GM03348 (cell line): Measurements from ENCODE around the gene KRTAP17-1.
"Not testable (repeated sequence)": the region's sequence is repeated elsewhere in the genome, so short reads cannot be mapped to it uniquely, and the experiment has no call there.

ENCODE experiments used
- DNase-seq: peaks from one replicate; pipeline ENCODE4 v3.0.0; 2012; ENCODE audit warnings: low spot score

The KRTAP17-1 gene

GRCh38 chr17:41315204-41315794 lies at the start of gene KRTAP17-1:
KRTAP17-1 (minus strand) TSS chr17:41315710; CDS start chr17:41315650, 60 bp downstream.
- no peak for DNase-seq

- no peak for DNase-seq
These were observed 48.4 kb upstream of the KRTAP17-1 start for GRCh38 chr17:41363881-41364280.

GRCh38 chr17:41360296-41360995 lies 44.9 kb upstream of the KRTAP17-1 start:
- DNase-seq, result peak; percentile 28

GRCh38 chr17:41354536-41354935 lies 39.0 kb upstream of the KRTAP17-1 start:
- DNase-seq, result no peak

- DNase-seq, result no peak
These were observed 37.3 kb upstream of the KRTAP17-1 start for GRCh38 chr17:41352597-41353366.

GRCh38 chr17:41351177-41351576 lies 35.7 kb upstream of the KRTAP17-1 start:
- no peak for DNase-seq

GRCh38 chr17:41350381-41350878 lies 34.9 kb upstream of the KRTAP17-1 start, which contains the start of gene KRT33A:
KRT33A (minus strand) TSS chr17:41350828; CDS start chr17:41350767, 61 bp downstream.
- not testable (repeated sequence) for DNase-seq

- DNase-seq, result no peak
These were observed 32.6 kb upstream of the KRTAP17-1 start for GRCh38 chr17:41347869-41348760.

- not testable (repeated sequence) for DNase-seq
These were observed 30.9 kb upstream of the KRTAP17-1 start for GRCh38 chr17:41346421-41346820.

- DNase-seq, result no peak
These were observed 30.5 kb upstream of the KRTAP17-1 start for GRCh38 chr17:41345992-41346391.

- no peak for DNase-seq
These were observed 27.5 kb upstream of the KRTAP17-1 start for GRCh38 chr17:41343029-41343428.

- DNase-seq, result no peak
These were observed 25.7 kb upstream of the KRTAP17-1 start for GRCh38 chr17:41340934-41341861.

- no peak for DNase-seq
These were observed 25.0 kb upstream of the KRTAP17-1 start for GRCh38 chr17:41340494-41340893.

GRCh38 chr17:41339571-41340172 lies 24.2 kb upstream of the KRTAP17-1 start:
- no peak for DNase-seq

GRCh38 chr17:41338961-41339485 lies 23.5 kb upstream of the KRTAP17-1 start:
- no peak for DNase-seq

GRCh38 chr17:41335747-41336146 lies 20.2 kb upstream of the KRTAP17-1 start:
- no peak for DNase-seq

- DNase-seq, result no peak
These were observed 19.1 kb upstream of the KRTAP17-1 start for GRCh38 chr17:41334385-41335305.

GRCh38 chr17:41333836-41334235 lies 18.3 kb upstream of the KRTAP17-1 start:
- no peak for DNase-seq

GRCh38 chr17:41333098-41333497 lies 17.6 kb upstream of the KRTAP17-1 start:
- DNase-seq, result no peak
